Activated CD4-positive, alpha-beta T cell treated with anti-CD3 and anti-CD28 coated beads, Interleukin-2, amount 50 U/mL, for 16 hours (primary cell): ENCODE measurements around the gene MARCKS.

Experiments
- DNase-seq: peaks from one replicate; pipeline ENCODE4 v3.0.0-alpha.2; 2020

The MARCKS gene

DNA sequence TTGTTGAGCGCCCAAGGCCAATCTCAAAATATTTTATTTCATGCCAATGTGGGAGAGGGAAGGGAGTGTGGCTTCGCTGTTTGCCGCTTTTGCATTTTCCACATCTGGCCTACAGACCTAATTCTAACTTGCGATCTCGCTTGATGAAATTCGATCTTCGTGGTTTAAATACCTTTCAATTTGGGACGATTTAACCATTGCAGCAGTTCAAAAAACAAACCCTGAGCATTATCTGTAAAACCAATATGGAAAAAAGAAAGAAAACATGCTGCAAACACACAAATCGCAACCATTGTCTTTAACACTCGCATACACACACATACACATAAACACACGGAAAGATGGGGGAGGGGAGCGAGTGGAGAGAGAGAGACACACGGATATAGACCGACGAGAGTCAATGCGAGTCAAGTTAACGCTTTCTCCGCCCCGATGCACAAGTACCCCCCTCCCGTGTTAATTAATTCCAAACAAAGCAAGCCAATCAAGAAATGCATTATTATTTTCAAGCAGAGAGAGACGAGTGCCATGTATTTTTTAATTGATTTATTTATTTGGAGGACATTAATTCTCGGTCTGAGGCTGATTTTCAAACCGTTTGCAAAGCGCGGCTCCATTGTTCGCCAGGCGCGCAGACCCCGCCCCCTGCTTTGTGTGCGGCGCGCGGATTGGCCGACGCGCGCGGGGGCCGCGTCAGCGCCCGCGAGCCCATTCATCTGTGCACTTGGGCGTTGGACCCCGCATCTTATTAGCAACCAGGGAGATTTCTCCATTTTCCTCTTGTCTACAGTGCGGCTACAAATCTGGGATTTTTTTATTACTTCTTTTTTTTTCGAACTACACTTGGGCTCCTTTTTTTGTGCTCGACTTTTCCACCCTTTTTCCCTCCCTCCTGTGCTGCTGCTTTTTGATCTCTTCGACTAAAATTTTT is at the start of gene MARCKS:
MARCKS (plus strand) TSS at position 721 of the 931 bp plus-strand sequence. CDS start 401 bp downstream, outside the sequence.
- peak; percentile 42 for DNase-seq

GRCh38 chr6:113809826-113810225 is 47.3 kb upstream of the MARCKS start:
- no peak for DNase-seq

DNA sequence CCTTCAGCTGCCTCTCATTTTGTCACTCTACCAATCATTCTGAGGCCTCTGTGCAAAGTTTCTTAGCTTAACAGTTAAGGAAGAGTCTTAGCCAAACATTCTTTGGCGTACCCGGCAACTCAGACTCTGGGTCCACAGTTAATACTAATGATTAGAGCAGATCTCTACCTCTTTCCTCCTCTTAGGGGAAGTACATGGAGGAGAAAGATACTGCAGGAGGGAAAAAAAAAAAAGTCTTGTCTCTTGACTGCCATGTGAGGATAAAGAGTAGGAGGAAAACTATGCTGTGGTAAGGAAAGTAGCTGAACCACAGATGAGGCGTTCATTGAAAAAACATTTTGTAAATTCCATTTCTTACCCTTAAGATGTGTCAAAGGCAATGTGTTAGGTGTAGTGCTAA is 44.0 kb upstream of the MARCKS start:
- DNase-seq, result no peak

DNA sequence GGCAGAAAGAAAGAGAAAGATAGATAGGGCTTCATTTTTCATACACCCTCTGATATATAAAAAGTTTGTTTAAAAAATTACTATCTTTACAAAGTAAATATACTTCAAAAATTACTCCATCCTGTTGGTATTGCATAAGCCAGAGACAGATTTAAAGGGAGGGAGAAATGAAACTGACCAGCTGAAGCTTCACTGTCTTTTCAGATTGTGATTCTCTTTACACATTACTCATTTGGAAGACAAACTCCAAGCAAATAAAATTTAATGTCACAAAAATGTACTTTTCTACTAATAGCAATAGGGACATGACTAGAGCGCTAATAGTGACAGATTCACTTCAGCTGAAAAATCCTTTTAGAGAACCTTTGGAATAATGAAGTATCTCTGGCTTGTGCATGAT is 38.6 kb upstream of the MARCKS start:
- DNase-seq, result no peak

GRCh38 chr6:113819169-113819830 is 37.8 kb upstream of the MARCKS start:
- DNase-seq, result no peak

GRCh38 chr6:113820761-113821160 is 36.4 kb upstream of the MARCKS start:
- DNase-seq, result no peak

DNA sequence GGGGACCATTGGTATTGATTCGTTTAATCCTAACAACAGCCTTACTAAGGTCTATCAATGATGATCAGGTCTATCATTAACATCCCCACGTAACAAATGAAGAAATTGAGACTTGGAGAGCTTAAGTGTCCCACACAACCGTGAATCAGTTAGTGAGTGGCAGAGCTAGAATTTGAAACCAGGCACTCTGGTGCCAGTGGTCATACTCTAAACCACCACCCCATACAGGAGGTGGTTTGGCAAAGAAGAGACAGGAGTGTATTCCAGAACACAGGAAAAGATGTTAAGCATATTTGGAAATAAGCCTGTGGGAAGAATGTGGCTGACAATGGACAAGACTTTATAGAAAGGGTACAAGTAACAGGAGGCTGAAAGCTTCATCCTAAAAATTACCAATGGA is 35.7 kb upstream of the MARCKS start:
- DNase-seq, result no peak

DNA sequence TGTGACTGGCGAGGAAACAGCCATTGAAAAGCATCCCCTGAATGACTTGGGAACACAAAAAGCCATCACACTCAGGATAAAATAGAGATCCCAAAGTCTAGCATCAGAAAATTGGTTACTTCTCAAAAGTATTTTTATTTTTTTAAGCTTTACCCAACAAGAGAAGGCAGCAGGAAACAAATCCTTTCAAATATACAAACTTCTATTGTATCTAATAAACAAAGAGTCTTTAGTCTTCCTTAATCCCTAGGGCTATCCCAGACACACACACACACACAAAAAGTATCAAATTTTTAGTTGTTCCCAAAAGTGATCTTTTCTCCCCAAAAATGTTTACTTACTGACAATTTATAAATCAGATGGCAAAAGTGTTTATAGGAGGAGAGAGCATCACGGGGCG is 33.2 kb upstream of the MARCKS start:
- DNase-seq, result no peak

DNA sequence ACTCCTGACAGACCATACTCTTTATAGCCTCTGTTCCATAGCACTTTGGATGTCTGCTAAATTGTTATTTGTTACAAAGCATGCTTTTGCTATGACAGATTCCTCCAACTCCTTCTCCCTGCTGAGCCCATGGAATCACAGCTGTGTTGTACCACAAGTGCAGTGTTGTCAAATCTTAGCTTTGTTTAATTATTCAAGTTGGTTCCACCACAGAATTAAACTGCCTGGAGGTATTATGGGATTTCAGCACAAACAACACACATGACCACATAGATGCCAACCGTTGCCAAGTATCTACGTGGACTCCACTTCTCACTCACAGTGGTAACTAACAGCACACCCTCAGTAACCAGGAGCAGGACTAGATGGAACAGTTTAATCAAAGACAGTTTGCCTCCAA is 32.7 kb upstream of the MARCKS start:
- DNase-seq, result no peak

GRCh38 chr6:113824866-113825265 is 32.3 kb upstream of the MARCKS start:
- no peak for DNase-seq

- no peak for DNase-seq
Measured at GRCh38 chr6:113825781-113826180, 31.4 kb upstream of the MARCKS start.

- no peak for DNase-seq
Measured at GRCh38 chr6:113828984-113829695, 28.0 kb upstream of the MARCKS start.

DNA sequence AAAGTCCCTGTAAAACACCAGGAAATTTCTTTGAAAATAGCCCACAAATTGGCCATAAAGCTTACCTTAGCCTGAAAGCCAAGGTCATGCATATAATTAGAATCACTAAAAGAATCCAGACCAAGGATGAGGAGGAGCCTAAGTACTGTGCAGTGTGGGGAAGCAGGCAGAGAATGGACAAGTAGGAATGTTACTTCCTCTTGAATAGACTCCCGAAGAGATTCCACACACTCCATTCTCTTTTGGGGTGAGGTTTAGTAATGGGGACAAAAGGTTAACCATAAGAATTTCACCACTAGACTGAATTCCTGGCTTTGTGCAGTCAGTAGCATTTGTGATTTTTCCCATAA is 27.5 kb upstream of the MARCKS start:
- no peak for DNase-seq

- DNase-seq, result no peak
Measured at GRCh38 chr6:113830140-113830539, 27.0 kb upstream of the MARCKS start.

DNA sequence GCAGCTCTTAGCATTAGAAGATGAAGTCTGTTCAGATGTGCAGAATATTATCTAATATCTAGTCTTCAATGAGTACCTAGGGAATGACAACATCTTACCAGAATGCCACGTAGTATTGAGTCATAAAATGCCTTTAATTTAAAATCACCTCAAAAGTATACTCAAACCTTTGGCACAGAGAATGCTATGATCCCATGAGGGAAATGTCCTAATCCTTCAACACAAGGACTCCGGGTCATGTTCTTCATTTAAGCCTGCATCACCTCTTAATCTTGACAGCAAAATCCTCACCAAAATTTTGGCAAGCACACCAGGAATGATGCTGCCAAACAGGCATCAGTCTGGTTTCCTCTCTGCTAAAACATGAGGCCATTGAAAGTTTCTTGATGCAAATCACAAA is 23.6 kb upstream of the MARCKS start:
- no peak for DNase-seq

DNA sequence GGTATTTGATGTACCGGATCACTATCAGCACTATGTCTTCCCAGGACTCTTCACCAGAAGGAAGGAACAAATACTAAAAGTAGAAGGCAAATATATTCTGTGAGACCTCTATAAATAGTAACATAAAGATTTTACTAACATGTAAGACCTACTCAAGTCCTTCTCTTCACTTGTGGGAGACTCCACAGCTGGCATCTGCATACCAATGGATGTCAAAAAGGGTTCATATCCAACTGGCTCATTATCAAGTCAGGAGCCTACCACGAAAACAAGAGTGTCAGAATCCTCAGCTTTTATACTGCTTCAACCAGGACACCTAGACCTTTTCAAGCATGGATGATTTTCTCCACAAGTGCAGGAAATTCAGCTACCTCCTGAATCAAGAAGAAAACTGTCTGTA is 20.0 kb upstream of the MARCKS start:
- DNase-seq, result no peak

DNA sequence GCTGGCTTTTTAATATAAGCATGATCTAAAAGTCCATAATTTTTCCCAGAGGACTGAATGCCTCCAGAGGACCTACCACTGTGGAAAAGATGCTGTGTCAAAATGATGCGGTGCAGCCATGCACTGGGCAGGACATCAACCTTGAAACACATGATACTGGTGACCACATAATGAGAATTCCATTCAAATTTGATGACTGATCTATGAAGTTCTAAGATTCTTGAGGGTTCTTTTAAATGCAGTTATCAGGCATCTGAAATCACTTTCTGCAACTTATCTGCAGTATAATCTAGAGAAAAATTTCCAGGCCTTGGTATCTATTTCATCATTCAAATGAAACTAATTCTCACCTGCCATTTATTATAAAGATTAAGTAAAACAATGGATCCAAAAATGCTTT is 15.0 kb upstream of the MARCKS start:
- no peak for DNase-seq

DNA sequence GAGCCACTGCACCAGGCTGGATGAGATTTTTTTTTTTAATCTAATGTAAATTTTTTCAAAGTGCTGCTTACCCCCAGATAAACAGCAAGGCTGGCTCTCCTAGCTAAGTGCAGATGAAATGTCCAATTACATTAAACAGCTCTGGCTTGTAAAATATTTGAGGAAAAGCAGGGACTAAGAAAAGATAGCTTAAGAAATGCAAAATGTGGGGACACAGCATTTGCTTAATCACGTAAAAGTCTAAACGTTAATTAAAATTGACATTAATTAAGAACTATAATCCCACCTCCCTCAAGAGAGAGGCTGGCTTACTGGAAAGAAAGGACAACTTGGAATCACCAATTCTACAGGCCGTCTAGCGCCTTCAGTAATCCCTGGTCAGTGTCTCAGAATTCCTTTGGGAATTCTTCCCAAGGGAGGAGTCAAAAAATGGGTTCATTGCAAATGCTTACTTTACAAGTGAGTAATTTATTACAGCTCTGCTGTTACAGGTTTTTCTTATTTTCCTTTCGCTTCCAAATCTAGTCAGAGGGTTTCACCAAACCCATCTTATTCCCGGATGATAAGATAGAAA is 13.6 kb upstream of the MARCKS start:
- no peak for DNase-seq

DNA sequence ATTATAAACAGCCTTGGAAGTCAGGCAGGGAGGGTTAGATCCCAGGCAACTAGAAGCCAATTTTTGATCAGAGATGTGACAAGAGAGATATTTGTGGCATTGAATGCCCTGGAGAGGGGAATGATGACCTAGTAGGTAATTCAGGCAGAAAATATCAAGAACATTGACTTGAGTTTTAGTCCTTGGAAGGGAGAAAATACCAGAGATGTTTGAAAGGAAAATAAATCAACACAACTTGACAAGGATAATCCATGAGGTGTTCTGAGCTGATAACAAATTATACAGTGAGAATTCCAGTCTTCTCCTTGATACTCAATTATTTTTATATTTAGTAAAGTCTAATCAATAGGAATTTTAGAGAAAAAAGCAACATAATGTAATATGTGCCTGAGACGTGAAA is 10.6 kb upstream of the MARCKS start:
- no peak for DNase-seq

GRCh38 chr6:113847447-113847846 is 9.7 kb upstream of the MARCKS start:
- no peak for DNase-seq

DNA sequence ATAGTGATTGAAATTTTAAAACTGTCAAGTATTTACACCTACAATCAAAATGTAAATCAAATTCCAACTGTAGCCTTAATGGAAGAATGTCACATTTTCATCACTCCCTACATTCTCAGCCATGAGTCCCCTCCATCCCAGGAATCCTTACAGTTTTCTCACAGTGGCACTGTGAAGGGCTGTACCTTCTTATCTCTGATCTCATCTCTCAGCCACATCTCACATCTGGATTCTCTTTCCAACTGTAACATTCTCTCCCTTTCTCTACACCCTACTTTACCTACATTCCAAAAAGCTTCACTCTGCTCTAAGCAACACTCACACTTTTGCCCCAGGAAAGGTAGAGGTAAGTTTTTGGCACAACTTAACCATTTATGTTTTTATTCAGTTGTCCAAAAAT is 8.9 kb upstream of the MARCKS start:
- no peak for DNase-seq

DNA sequence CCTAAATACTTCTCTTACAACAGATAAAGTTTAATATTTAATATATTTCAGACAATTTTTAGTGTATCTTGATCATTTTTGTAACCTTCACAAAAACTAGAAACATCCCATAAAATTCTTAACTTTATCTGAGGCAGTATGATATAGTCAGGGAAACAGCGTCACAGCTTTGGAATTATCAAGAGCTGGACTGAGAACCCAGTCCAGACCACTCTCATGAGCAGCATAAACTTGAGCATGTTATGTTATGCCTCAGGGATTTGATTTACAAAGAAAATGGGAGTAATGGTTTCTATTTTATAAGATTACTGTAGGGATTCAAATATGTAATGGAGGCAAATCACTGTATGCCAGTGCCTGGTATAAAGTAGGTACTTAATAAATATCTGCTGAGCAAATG is 8.3 kb upstream of the MARCKS start:
- DNase-seq, result no peak

DNA sequence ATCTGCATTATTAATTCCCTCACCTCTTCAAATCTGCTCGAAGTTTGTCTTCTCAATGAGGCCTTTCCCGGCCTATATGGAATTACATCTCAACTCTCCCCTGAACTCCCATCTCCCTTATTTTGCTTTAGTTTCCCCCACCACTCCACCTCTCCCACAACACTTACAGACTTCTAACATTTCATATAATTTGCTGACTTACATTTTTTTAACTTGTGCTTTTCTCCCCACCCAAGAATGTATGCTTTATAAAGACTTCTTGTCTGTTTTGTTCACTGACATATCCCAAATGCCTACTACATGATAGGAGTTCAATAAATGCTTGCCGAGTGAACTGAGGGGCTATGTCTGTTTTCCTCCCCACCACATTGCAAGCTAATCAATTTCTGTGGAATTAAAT is 3.9 kb upstream of the MARCKS start:
- DNase-seq, result no peak
